Measurements from ENCODE around the gene COL4A6. TPM values are rescaled to one million over a fixed set of nuclear protein-coding genes. Genes with fewer than 3 reads are reported as not detected.

Gene COL4A6
- total and polyA plus RNA-seq, 2 donors (not counting 3 experiments of a cell fraction or from before 2014, with no cell fraction given): 0.49 to 0.62 TPM

DNA sequence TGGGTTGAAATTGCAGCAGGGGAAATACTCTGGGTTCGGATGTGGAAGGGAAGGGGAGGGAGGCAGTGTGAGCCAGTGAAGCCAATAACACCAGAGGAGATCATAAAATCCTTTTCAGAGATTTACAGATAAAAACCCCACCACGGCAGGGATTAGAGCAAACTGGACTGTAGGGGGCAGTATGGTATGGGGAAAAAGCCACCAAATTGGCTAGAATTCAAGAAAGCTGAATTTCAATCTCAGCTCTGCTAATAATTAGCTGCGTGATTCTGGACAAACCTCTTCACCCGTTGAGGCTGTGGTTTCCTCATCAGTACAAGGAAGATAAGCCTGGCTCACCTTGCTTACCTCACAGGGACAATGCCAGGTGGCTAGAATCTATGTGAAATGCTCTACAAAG is 238.5 kb downstream of the COL4A6 start:
- no peak overlapping the region for H3K4me2 ChIP-seq (ENCODE audit: insufficient read depth, low read length)
- no peaks in the 10 kb centered on the region for H3K27me3 ChIP-seq (ENCODE audit: control insufficient read depth in 2 of 2, insufficient read depth in 2 of 2, low read length in 2 of 2)
- no peaks in the 10 kb centered on the region for H3K9me1 ChIP-seq (replicated peaks; ENCODE audit: control insufficient read depth, extremely low read depth, insufficient read depth, low read length)
- H3K9ac ChIP-seq (replicated peaks; ENCODE audit: extremely low read depth, insufficient read depth, low read length): no peak overlapping the region
- H3K9me3 ChIP-seq (replicated peaks; ENCODE audit: control insufficient read depth, insufficient read depth, low read length): no peaks in the 10 kb centered on the region
- BruUV-seq (replicated peaks): no TSS peak
- H2AFZ ChIP-seq (ENCODE audit: low read depth, low read length): no peak overlapping the region
- H3K36me3 ChIP-seq (ENCODE audit: control insufficient read depth in 2 of 2, extremely low read depth in 1 of 2, insufficient read depth in 2 of 2, low read length in 2 of 2): no peaks in the 10 kb centered on the region
- no peak overlapping the region for H3K4me3 ChIP-seq (replicated peaks in 1 of 3; ENCODE audit: insufficient read depth in 1 of 3, low read depth in 1 of 3, low read length in 3 of 3)
- DNase-seq (ENCODE audit: low read depth, low spot score) (peak; percentile 44), FAIRE-seq (peak; percentile 71)
- H3K4me1 ChIP-seq (ENCODE audit: control insufficient read depth, extremely low read depth, insufficient read depth, low read length): no peaks in the 10 kb centered on the region
- H3K27ac ChIP-seq (ENCODE audit: insufficient read depth, low read depth, low read length): no peak overlapping the region
- ChIA-PET POLR2A (no interaction called here), CTCF (interaction anchor here (0.6 to 2.0 kb wide), 20 partner anchors 9 to 1276 kb away, joined by 3 to 22 read pairs (median 6); no protein-coding TSS in a partner anchor)
- dilution Hi-C loops (cut with MboI; ENCODE audit: extremely low pct_ligation_motif_present, low sequenced_read_pairs): no loop called here
- TF ChIP-seq CTCF (IDR thresholded peaks at IDR 0.05; ENCODE audit: extremely low read depth in 1 of 2, insufficient read depth in 1 of 2, low read depth in 1 of 2, low read length in 2 of 2): peak; percentile 47 to 48
- TF ChIP-seq, protein P1, sequence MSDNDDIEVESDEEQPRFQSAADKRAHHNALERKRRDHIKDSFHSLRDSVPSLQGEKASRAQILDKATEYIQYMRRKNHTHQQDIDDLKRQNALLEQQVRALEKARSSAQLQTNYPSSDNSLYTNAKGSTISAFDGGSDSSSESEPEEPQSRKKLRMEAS (IDR thresholded peaks at IDR 0.05; ENCODE audit: insufficient read depth, insufficient read length): no peak
- TF ChIP-seq GATA2 (IDR thresholded peaks at IDR 0.05; ENCODE audit: insufficient read depth, insufficient read length, low read depth, low read length): peak; percentile 79
- intact Hi-C loops (cut with micrococcal nuclease): loop anchor here (1.0 to 5.0 kb wide), 2 partner anchors 1183 to 1276 kb away; no protein-coding TSS in a partner anchor
- H4K20me1 ChIP-seq (replicated peaks; ENCODE audit: control insufficient read depth, extremely low read depth, insufficient read depth, low read length): no peaks in the 10 kb centered on the region
- H3K79me2 ChIP-seq (ENCODE audit: control insufficient read depth, insufficient read depth, low read length): no peaks in the 10 kb centered on the region

DNA sequence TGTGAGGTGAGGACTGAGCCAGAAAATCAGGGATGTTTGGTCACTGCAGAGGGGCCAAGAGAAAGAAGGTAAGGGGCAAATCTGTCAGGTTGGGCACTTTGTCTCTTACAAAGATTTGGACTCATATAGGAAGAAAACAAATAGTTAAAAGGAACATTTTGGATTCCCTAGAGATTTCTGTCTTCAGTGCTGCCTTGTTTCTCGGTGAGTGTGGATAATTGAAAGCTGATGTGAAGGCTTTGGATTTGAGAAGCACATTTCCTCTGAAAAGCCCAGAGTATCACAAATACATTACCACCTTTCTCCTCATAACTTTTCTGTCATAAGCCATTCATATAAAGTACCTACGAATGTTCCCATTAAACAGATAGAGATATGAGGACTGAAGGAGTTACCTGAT is 239.2 kb downstream of the COL4A6 start:
- Histone ChIP-seq H3K27ac (ENCODE audit: insufficient read depth, low read depth, low read length) (no peak overlapping the region), H3K36me3 (ENCODE audit: control insufficient read depth in 2 of 2, extremely low read depth in 1 of 2, insufficient read depth in 2 of 2, low read length in 2 of 2) (no peaks in the 10 kb centered on the region), H2AFZ (ENCODE audit: low read depth, low read length) (no peak overlapping the region), H3K9me3 (replicated peaks; ENCODE audit: control insufficient read depth, insufficient read depth, low read length) (no peaks in the 10 kb centered on the region), H3K79me2 (ENCODE audit: control insufficient read depth, insufficient read depth, low read length) (no peaks in the 10 kb centered on the region), H3K4me2 (ENCODE audit: insufficient read depth, low read length) (no peak overlapping the region), H4K20me1 (replicated peaks; ENCODE audit: control insufficient read depth, extremely low read depth, insufficient read depth, low read length) (no peaks in the 10 kb centered on the region), H3K27me3 (ENCODE audit: control insufficient read depth in 2 of 2, insufficient read depth in 2 of 2, low read length in 2 of 2) (no peaks in the 10 kb centered on the region), H3K9ac (replicated peaks; ENCODE audit: extremely low read depth, insufficient read depth, low read length) (no peak overlapping the region), H3K9me1 (replicated peaks; ENCODE audit: control insufficient read depth, extremely low read depth, insufficient read depth, low read length) (no peaks in the 10 kb centered on the region), H3K4me3 (replicated peaks in 1 of 3; ENCODE audit: insufficient read depth in 1 of 3, low read depth in 1 of 3, low read length in 3 of 3) (no peak overlapping the region), H3K4me1 (ENCODE audit: control insufficient read depth, extremely low read depth, insufficient read depth, low read length) (no peaks in the 10 kb centered on the region)
- intact Hi-C loops (cut with micrococcal nuclease) (loop anchor here (1.0 kb wide), 1 partner anchor 1276 kb away; no protein-coding TSS in a partner anchor), dilution Hi-C loops (cut with MboI; ENCODE audit: extremely low pct_ligation_motif_present, low sequenced_read_pairs) (no loop called here)
- FAIRE-seq: peak; percentile 24
- no peak for TF ChIP-seq MYC (IDR thresholded peaks at IDR 0.05; ENCODE audit: low read depth, low read length)
- no peak for TF ChIP-seq JUN (IDR thresholded peaks at IDR 0.05; ENCODE audit: borderline replicate concordance, insufficient read depth, insufficient read length, low read depth)
- TF ChIP-seq EZH2 (IDR thresholded peaks at IDR 0.05; ENCODE audit: borderline replicate concordance, low read depth, low read length, severe bottlenecking): no peak
- no peak for TF ChIP-seq FOS (IDR thresholded peaks at IDR 0.05; ENCODE audit: borderline replicate concordance, insufficient read depth, low read length)
- TF ChIP-seq, protein P1 (IDR thresholded peaks at IDR 0.05; ENCODE audit: insufficient read depth, insufficient read length): no peak
- no peak for TF ChIP-seq GATA2 (IDR thresholded peaks at IDR 0.05; ENCODE audit: insufficient read depth, insufficient read length, low read depth, low read length)
- no peak for TF ChIP-seq POLR2A (IDR thresholded peaks at IDR 0.05; ENCODE audit: low read depth, low read length)
- TF ChIP-seq CTCF (IDR thresholded peaks at IDR 0.05; ENCODE audit: extremely low read depth in 1 of 2, insufficient read depth in 1 of 2, low read depth in 1 of 2, low read length in 2 of 2): no peak
- ChIA-PET POLR2A (no interaction called here), CTCF (interaction anchor here (1.0 to 2.0 kb wide), 7 partner anchors 9 to 1277 kb away, joined by 3 to 22 read pairs (median 10); no protein-coding TSS in a partner anchor)
- no TSS peak for BruUV-seq (replicated peaks)
- no peak for DNase-seq (ENCODE audit: low read depth, low spot score)

All from endothelial cell of umbilical vein (primary cell).